H1 (cell line): ENCODE results near the gene TEKT5. TPM values are rescaled to one million over a fixed set of nuclear protein-coding genes. Genes with fewer than 3 reads are reported as not detected.

Experiments
- BACH1 ChIP-seq: IDR thresholded peaks from 2 replicates; pipeline ENCODE4 v1.6.1; 2012; ENCODE audit warnings: low read length, improper control_type of control experiment
- CEBPB ChIP-seq: IDR thresholded peaks from 2 replicates; pipeline ENCODE4 v1.6.1; 2012; ENCODE audit warnings: low read depth, low read length
- CREB1 ChIP-seq: IDR thresholded peaks from 2 replicates; pipeline ENCODE4 v1.6.1; 2012; ENCODE audit warnings: inconsistent platforms
- CTCF ChIP-seq, 3 experiments: IDR thresholded peaks; 1 replicate in 2 of 3; 2 replicates in 1 of 3; pipeline versions ENCODE4 v1.5.1 to v1.6.1; 2011; ENCODE audit warnings: low read length in 3 of 3, mild to moderate bottlenecking in 3 of 3, inconsistent platforms in 2 of 3, low read depth in 1 of 3, moderate library complexity in 1 of 3; ENCODE audit not compliant: insufficient read depth in 1 of 3; ENCODE audit errors: control extremely low read depth in 1 of 3
- PHF8 ChIP-seq: fragments of 200-600 bp; sonication (generic); conservative IDR thresholded peaks from 2 replicates; pipeline ENCODE4 v1.7.1; 2012; ENCODE audit warnings: low read depth, mild to moderate bottlenecking, inconsistent platforms, low read length, moderate library complexity
- polyA plus RNA-seq, 7 experiments: library from polyadenylated mRNA; depleted of rRNA in 3 of 7; stranded (reverse) in 5 of 7; unstranded in 2 of 7; fragments of >200 nt in 5 of 7; fragments of 200-250 nt in 2 of 7; gene quantifications; 1 replicate in 5 of 7; 2 replicates in 1 of 7; 4 replicates in 1 of 7; pipeline versions ENCODE4 v1.2.1 to v1.2.3, GENCODE V29; 2011 to 2013; ENCODE audit warnings: missing spikeins in 2 of 7, mixed read lengths in 2 of 7
- total RNA-seq: library from RNA; stranded (reverse); fragmentation: NEBNext Ultra II Directional; extraction: Animal tissue kit (Norgen Biotek cat#: 25700); gene quantifications from 2 replicates; pipeline ENCODE4 v1.2.1, GENCODE V29; 2021

The TEKT5 gene
- total and polyA plus RNA-seq, 2 of the 8 experiments (the other 6 are each of a cell fraction or from before 2014, with no cell fraction given) = 0.95 TPM; not detected in 1

GRCh38 chr16:10647264-10647720 is 47.4 kb downstream of the TEKT5 start (continued):
- TF ChIP-seq CTCF (IDR thresholded peaks at IDR 0.05; ENCODE audit: control extremely low read depth in 1 of 3, insufficient read depth in 1 of 3, low read depth in 1 of 3, low read length in 3 of 3) (no peak), CREB1 (no peak), PHF8 (no peak), BACH1 (no peak), CEBPB (no peak)
- TF ChIP-seq, all 59 proteins: peak for 0
